Stimulated activated CD4-positive, alpha-beta T cell treated with anti-CD3 and anti-CD28 coated beads, Interleukin-4, amount 100 ng/mL, for 4 hours (primary cell): ENCODE data around the gene SLC35F3.
"Not testable (repeated sequence)": the region's sequence is repeated elsewhere in the genome, so short reads cannot be mapped to it uniquely, and the experiment has no call there.

Source experiments
- DNase-seq, 2 experiments: peaks; one replicate each; pipeline ENCODE4 v3.0.0-alpha.2; 2020

The SLC35F3 gene

DNA sequence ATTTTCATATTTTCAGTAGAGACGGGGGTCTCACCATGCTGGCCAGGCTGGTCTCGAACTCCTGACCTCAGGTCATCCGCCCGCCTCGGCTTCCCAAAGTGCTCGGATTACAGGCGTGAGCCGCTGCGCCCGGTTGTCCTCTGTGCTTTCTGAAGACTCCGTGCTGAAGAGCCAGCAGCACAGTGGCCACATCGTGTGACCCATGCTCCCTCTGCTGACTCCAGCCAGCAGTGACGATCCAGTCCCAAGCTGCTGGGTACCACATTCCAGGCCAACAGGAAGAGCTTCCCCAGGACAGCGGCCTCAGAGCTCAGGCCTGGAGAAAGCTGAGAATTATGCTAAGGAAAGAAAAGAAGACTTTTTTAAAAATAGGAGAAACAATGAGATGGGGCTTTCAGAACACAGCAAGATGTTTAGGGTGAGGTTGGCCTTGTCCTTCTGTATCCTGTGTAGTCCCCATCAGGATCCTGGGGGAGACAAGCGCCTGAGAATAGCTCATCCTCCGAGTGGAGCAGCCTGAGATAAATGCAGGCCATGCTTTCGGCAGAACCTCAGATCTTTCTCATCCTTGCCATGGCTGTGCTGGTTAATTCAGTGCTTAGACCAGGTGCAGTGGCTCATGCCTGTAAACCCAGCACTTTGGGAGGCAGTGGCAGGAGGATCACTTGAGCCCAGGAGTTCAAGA is 207.1 kb downstream of the SLC35F3 start:
- no peak for DNase-seq

- DNase-seq: no peak
These were observed 210.3 kb downstream of the SLC35F3 start for GRCh38 chr1:234114648-234115307.

DNA sequence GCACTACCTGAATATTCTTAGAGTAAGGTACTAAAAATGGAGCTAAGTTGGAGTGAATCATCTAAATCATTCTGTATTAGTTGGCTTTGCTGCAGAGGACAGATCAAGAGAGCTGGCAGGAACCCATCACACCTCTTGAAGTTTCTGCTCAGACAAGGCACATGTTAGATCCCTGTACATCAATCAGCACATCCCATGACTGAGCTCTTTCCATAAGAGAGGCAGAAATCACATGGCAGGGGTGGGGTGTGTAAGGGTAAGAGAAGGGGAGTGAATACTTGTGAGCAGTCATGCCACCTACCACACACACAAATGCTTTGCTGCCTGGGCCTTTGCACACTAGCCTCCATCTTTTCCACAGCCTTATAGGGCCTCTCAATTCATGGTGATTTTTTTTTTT is 214.4 kb downstream of the SLC35F3 start:
- no peak for DNase-seq

DNA sequence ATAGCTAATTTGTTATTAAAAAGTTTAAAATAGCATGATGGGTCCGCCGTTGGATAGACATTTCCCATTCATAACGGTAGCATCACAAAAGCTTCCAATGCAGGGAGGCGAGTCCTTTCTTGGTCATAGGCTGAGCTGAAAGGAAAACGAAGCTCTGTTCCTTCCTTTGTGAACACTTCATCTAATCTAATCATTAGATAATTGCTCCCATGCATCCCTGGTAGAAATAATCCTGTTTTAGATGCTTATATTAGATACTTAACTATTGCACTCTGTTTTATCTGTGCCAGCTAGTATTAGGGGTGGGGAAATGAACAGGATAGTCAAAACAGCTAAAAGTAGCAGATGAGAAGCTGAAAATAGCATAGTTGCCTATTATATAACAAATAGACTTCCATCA is 215.0 kb downstream of the SLC35F3 start:
- no peak for DNase-seq

- no peak for DNase-seq
These were observed 216.0 kb downstream of the SLC35F3 start for GRCh38 chr1:234120327-234120944.

DNA sequence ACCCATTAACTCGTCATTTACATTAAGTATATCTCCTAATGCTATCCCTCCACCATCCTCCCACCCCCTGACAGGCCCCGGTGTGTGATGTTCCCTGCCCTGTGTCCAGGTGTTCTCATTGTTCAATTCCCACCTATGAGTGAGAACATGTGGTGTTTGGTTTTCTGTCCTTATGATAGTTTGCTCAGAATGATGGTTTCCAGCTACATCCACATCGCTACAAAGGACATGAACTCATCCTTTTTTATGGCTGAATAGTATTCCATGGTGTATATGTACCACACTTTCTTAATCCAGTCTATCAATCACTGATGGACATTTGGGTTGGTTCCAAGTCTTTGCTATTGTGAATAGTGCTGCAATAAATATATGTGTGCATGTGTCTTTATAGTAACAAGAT is 217.2 kb downstream of the SLC35F3 start:
- DNase-seq: not testable (repeated sequence)

- not testable (repeated sequence) for DNase-seq
These were observed 218.1 kb downstream of the SLC35F3 start for GRCh38 chr1:234122571-234122970.

GRCh38 chr1:234123867-234124266 is 219.4 kb downstream of the SLC35F3 start:
- no peak for DNase-seq

GRCh38 chr1:234125283-234125682 is 220.8 kb downstream of the SLC35F3 start:
- peak; percentile 4 to 25 for DNase-seq

- DNase-seq: no peak
These were observed 221.2 kb downstream of the SLC35F3 start for GRCh38 chr1:234125714-234126113.

DNA sequence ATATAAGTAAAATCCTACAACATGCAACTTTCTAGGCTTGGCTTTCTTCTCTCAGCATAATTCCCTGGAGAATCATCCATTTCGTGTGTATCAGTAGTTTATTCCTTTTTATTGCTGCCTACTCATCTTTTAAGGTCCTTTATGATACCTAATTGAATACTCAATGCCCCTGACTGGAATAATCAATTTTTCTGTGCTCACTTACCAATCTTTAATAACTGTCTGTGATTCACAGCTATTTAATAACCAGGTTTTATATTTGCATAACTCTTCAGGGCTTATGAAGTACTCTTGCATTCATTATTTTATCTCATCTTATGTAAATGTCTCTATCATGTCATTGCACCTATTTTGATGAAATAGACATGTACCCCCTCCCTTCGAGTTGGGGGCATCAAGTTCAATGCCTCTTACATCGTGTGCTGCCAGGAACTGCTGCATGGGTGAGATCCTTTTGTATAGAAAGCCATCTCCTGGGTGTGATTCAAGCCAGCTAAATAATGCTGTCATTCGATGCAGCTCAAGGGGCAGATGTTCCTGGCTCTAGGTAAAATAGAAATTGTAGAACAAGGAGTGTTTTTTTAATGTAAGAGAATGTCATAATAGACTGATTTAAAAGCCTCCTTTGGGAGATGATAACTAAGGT is 222.7 kb downstream of the SLC35F3 start:
- DNase-seq: no peak

DNA sequence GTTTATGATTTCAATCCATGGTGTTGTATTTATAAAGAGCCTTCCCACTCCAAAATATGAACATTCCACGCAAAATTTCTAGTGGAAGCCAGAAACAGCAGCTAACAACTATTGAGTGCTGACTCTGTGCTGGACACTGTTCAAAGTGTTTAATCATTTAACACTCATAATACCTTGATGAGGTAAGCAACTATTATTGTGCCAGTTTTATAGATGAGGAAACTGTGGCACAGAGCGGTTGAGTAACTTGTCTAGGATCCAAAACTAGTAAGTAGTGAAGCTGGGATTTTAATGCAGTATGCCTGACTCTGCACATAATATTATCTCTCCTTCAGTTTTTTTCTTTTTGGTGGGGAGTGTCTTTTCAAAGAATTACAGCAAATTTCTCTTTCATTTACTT is 228.3 kb downstream of the SLC35F3 start:
- DNase-seq: no peak

GRCh38 chr1:234134878-234135277 is 230.4 kb downstream of the SLC35F3 start:
- no peak for DNase-seq

GRCh38 chr1:234135501-234135900 is 231.0 kb downstream of the SLC35F3 start:
- DNase-seq: no peak

GRCh38 chr1:234136073-234136472 is 231.6 kb downstream of the SLC35F3 start:
- DNase-seq: no peak

DNA sequence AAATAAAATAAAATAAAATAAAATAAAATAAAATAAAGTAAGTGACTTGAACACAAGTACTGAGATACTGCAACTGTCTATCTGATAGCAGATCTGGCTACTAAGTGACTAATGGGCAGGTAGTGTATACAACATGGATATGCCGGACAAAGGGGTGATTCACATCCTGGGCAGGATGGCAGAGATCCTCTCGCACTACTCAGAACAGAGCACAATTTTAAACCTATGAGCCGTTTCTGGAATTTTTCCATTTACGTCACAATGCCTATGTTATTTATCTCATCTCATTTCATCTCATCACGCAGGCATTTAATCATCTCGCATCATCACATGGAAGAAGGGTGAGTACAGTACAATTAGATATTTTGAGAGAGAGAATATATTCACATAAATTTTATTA is 235.5 kb downstream of the SLC35F3 start:
- no peak for DNase-seq

GRCh38 chr1:234140388-234140787 is 235.9 kb downstream of the SLC35F3 start:
- no peak for DNase-seq

- no peak for DNase-seq
These were observed 236.5 kb downstream of the SLC35F3 start for GRCh38 chr1:234141006-234141405.

DNA sequence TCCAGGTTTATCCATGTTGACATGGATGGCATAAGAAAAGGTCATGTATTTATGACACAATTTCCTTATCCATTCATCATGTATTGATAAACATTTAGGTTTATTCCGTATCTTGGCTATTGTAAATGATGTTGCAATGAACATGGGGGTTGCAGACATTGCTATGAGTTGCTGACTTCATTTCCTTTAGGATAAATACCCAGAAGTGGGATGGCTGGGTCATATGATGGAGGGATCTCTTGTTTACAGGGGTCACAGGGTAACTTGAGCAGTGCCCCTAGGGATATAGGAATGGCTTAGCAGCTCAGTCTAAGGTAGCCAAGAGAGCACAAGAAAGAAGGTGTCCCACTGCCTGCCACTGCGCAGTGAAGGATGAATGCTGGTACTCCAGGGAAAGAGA is 239.2 kb downstream of the SLC35F3 start:
- no peak for DNase-seq

DNA sequence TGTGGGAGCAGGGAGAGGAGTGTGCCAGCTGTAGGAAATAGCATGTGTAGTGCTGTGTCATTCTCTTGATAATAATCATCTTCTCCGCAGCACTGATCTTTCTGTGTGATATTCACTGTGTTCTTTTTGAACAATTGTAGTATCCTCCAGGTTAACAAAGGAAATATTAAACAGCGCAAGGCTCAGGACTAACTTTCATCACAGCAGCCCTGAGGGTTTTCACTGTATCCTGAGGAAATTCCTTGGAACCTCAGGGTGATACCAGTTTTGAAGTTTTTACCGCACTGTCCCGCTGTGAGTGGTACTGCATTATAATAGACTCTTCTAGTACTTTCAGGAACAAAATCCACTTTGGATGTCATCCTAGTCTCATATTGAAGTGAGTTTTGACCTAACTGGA is 240.4 kb downstream of the SLC35F3 start:
- no peak for DNase-seq

DNA sequence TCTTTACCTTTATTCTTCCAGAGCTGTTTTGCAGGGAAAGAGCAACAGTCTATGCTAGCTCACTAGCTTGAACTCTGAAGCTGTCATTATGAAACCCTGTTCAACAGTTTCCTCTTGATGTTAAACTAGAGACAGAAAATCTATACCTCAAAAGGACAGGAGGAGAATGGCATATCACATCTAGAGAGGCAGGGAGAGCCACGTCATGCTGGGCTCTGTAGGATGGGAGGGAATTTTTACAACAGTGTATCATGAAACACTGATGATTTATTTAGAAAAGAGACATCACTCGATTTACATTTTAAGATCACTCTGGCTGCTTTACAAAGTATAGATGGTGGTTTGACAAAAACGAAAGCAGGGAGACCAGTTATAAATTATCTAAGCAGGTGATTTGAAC is 243.9 kb downstream of the SLC35F3 start:
- DNase-seq: no peak

- DNase-seq: no peak
These were observed 244.3 kb downstream of the SLC35F3 start for GRCh38 chr1:234148816-234149215.

DNA sequence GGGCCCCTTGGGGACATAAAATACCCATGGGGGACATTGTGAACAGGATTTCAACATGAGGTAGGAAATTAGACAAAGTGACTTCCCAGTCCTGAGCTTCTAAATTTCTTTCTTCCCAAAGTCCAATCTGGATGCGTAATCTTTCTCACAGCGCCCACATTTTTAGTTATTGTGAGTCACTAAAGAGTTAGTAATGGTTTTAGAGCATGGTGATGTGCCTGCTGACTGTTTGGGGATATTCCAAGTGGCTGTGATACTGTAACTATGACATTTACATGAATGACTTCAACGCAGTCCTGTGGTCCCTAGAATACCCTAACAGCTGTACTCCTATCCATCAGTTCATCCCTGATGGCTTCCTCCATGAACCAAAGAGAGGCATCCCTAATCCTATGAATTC is 244.7 kb downstream of the SLC35F3 start:
- no peak for DNase-seq

DNA sequence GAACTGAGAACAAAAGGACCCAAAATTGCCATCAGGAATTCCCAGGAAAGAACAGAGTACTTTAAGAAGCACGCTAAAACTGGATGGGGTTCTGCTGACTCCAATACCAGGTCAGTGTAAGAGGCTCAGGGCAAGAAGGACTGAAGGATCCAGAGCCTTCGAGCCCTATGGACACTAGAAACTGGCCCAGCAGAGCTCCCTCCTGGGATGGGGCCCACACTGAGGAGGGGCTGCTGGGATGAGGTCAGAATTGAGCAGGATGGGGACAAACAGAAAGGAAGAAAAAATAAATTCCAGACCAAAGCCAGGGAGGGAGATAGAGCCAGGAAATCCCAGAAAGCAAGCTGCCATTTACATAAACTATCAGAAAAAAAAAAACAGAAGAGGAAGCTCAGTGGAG is 246.4 kb downstream of the SLC35F3 start:
- no peak for DNase-seq
